ENCODE results near the gene IRF6.

DNA sequence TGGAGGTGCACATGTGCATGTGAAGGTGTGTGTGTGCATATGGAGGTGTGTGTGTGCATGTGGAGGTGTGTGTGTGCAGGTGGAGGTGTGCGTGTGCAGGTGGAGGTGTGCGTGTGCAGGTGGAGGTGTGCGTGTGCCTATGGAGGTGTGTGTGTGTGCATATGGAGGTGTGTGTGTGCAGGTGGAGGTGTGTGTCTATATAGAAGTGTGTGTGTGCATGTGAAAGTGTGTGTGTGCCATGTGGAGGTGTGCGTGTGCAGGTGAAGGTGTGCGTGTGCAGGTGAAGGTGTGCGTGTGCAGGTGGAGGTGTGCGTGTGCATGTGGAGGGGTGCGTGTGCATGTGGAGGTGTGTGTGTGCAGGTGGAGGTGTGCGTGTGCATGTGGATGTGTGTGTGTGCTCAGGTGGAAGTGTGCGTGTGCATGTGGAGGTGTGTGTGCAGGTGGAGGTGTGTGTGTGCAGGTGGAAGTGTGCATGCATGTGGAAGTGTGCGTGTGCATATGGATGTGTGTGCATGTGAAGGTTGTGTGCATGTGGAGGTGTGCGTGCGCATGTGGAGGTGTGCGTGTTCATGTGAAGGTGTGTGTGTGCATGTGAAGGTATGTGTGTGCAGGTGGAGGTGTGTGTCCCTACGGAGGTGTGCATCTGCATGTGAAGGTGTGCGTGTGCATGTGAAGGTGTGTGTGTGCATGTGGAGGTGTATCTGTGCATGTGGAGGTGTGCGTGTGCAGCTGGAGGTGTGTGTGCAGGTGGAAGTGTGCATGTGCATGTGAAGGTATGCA lies 35.1 kb downstream of the IRF6 start:
- no peak for TF ChIP-seq CBX3 (IDR thresholded peaks at IDR 0.05; ENCODE audit: low read depth)
- TF ChIP-seq, protein P1, sequence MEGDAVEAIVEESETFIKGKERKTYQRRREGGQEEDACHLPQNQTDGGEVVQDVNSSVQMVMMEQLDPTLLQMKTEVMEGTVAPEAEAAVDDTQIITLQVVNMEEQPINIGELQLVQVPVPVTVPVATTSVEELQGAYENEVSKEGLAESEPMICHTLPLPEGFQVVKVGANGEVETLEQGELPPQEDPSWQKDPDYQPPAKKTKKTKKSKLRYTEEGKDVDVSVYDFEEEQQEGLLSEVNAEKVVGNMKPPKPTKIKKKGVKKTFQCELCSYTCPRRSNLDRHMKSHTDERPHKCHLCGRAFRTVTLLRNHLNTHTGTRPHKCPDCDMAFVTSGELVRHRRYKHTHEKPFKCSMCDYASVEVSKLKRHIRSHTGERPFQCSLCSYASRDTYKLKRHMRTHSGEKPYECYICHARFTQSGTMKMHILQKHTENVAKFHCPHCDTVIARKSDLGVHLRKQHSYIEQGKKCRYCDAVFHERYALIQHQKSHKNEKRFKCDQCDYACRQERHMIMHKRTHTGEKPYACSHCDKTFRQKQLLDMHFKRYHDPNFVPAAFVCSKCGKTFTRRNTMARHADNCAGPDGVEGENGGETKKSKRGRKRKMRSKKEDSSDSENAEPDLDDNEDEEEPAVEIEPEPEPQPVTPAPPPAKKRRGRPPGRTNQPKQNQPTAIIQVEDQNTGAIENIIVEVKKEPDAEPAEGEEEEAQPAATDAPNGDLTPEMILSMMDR (IDR thresholded peaks at IDR 0.05 in 2 of 3, conservative IDR thresholded peaks at IDR 0.05 in 1 of 3; ENCODE audit: borderline replicate concordance in 1 of 3, insufficient read depth in 1 of 3, low read depth in 2 of 3, low read length in 2 of 3), result no peak
- TF ChIP-seq SIN3A (IDR thresholded peaks at IDR 0.05; ENCODE audit: low read depth), result no peak
- no peak for TF ChIP-seq EZH2 (IDR thresholded peaks at IDR 0.05)
- TF ChIP-seq EZH2phosphoT487 (IDR thresholded peaks at IDR 0.05; ENCODE audit: borderline replicate concordance), result no peak
- no peak for TF ChIP-seq RAD21 (IDR thresholded peaks at IDR 0.05; ENCODE audit: low read depth)
- TF ChIP-seq ZNF274 (IDR thresholded peaks at IDR 0.05; ENCODE audit: low read depth, low read length), result no peak
- no peak for TF ChIP-seq EGR1 (IDR thresholded peaks at IDR 0.05; ENCODE audit: low read depth)
- TF ChIP-seq YY1 (IDR thresholded peaks at IDR 0.05; ENCODE audit: extremely low read depth, insufficient replicate concordance, low read depth, low read length), result no peak
- TF ChIP-seq CEBPB (IDR thresholded peaks at IDR 0.05; ENCODE audit: low read depth), result no peak
- TF ChIP-seq JUND (IDR thresholded peaks at IDR 0.05), result no peak
- TF ChIP-seq, protein P2, sequence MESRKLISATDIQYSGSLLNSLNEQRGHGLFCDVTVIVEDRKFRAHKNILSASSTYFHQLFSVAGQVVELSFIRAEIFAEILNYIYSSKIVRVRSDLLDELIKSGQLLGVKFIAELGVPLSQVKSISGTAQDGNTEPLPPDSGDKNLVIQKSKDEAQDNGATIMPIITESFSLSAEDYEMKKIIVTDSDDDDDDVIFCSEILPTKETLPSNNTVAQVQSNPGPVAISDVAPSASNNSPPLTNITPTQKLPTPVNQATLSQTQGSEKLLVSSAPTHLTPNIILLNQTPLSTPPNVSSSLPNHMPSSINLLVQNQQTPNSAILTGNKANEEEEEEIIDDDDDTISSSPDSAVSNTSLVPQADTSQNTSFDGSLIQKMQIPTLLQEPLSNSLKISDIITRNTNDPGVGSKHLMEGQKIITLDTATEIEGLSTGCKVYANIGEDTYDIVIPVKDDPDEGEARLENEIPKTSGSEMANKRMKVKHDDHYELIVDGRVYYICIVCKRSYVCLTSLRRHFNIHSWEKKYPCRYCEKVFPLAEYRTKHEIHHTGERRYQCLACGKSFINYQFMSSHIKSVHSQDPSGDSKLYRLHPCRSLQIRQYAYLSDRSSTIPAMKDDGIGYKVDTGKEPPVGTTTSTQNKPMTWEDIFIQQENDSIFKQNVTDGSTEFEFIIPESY (IDR thresholded peaks at IDR 0.05; ENCODE audit: extremely low read depth, insufficient replicate concordance, low read length), result no peak
- no peak for TF ChIP-seq POLR2A (IDR thresholded peaks at IDR 0.05; ENCODE audit: borderline replicate concordance, extremely low read depth, insufficient read depth, insufficient read length)
